HCT116 (cell line): Measurements from ENCODE around the gene ADAD2.

ENCODE experiments used
- ATF3 ChIP-seq: IDR thresholded peaks from 2 replicates; pipeline ENCODE4 v1.6.1; 2012
- CTCF ChIP-seq, 3 experiments: fragments of 200-600 bp in 1 of 3; sonication (generic) in 1 of 3; IDR thresholded peaks in 2 of 3; conservative IDR thresholded peaks in 1 of 3; 2 replicates each; pipeline ENCODE4 v1.5.1; 2012 to 2017; ENCODE audit warnings: low read depth in 2 of 3, low read length in 2 of 3, antibody characterized with exemption in 1 of 3, borderline replicate concordance in 1 of 3, control low read depth in 1 of 3, mild to moderate bottlenecking in 1 of 3, mixed read lengths in 1 of 3, mixed run types in 1 of 3, moderate library complexity in 1 of 3; ENCODE audit not compliant: insufficient read depth in 1 of 3
- EGR1 ChIP-seq: IDR thresholded peaks from 2 replicates; pipeline ENCODE4 v1.6.1; 2012; ENCODE audit warnings: low read depth
- EZH2 ChIP-seq: fragments of 200-600 bp; sonication (generic); IDR thresholded peaks from 2 replicates; pipeline ENCODE4 v1.6.1; 2017; ENCODE audit warnings: antibody characterized with exemption, mixed run types
- EZH2phosphoT487 ChIP-seq: fragments of 200-600 bp; IDR thresholded peaks from 2 replicates; pipeline ENCODE4 v1.6.1; 2018; ENCODE audit warnings: antibody characterized with exemption, borderline replicate concordance
- POLR2A ChIP-seq: IDR thresholded peaks from 2 replicates; pipeline ENCODE4 v1.7.0; 2011; ENCODE audit warnings: borderline replicate concordance; ENCODE audit not compliant: insufficient read depth, insufficient read length; ENCODE audit errors: extremely low read depth
- POLR2AphosphoS5 ChIP-seq: IDR thresholded peaks from 2 replicates; pipeline ENCODE4 v1.6.1; 2011; ENCODE audit warnings: mild to moderate bottlenecking, low read depth, low read length, moderate library complexity
- RAD21 ChIP-seq: IDR thresholded peaks from 2 replicates; pipeline ENCODE4 v1.6.1; 2012; ENCODE audit warnings: low read depth, mild to moderate bottlenecking
- REST ChIP-seq: IDR thresholded peaks from 2 replicates; pipeline ENCODE4 v1.6.1; 2012; ENCODE audit warnings: low read depth
- YY1 ChIP-seq: IDR thresholded peaks from 2 replicates; pipeline ENCODE4 v1.6.1; 2011; ENCODE audit warnings: low read length, low read depth, moderate library complexity, mild to moderate bottlenecking; ENCODE audit not compliant: insufficient replicate concordance; ENCODE audit errors: extremely low read depth
- ZNF274 ChIP-seq: fragments of 200-500 bp; sonication (Bioruptor generic); IDR thresholded peaks from 2 replicates; pipeline ENCODE4 v1.6.1; 2014; ENCODE audit warnings: mild to moderate bottlenecking, low read depth, low read length, inconsistent platforms

- TF ChIP-seq POLR2AphosphoS5 (no peak), EZH2phosphoT487 (no peak), CTCF (IDR thresholded peaks at IDR 0.05 in 2 of 3, conservative IDR thresholded peaks at IDR 0.05 in 1 of 3; ENCODE audit: borderline replicate concordance in 1 of 3, insufficient read depth in 1 of 3, low read depth in 2 of 3, low read length in 2 of 3) (no peak), POLR2A (no peak), EZH2 (no peak), EGR1 (no peak), REST (no peak), RAD21 (no peak), YY1 (no peak), ATF3 (no peak), ZNF274 (no peak)
These were observed 5.9 kb downstream of the ADAD2 start for GRCh38 chr16:84196727-84197394.
